ENCODE data around the gene CAPN1.

GRCh38 chr11:65184146-65184545, 2.4 kb downstream of the CAPN1 start:
- TF ChIP-seq CTCF (conservative IDR thresholded peaks at IDR 0.05 in 1 of 2, IDR thresholded peaks at IDR 0.05 in 1 of 2; ENCODE audit: low read depth in 1 of 2, low read length in 2 of 2) = no peak
- TF ChIP-seq EZH2 (IDR thresholded peaks at IDR 0.05; ENCODE audit: low read length, missing control alignments) = no peak
